Kidney (tissue), 14 donors: ENCODE results near the gene VDAC2. TPM values are rescaled to one million over a fixed set of nuclear protein-coding genes. Genes with fewer than 3 reads are reported as not detected.
A peak's percentile ranks its signal among the peaks of the same experiment; 100 is the strongest.

ENCODE experiments used
- DNase-seq, 5 donors: peaks; one replicate each; pipeline ENCODE4 v3.0.0-alpha.2; 2013 to 2020
- FAIRE-seq: peaks from 2 replicates; lab custom pipeline; 2012; peaks lifted over from hg19 to GRCh38; lab: Jason Lieb, UNC
- H3K27ac ChIP-seq, 2 donors: one replicate each; pipeline ENCODE4 v1.7.0; 2013; ENCODE audit warnings: low read depth in 2 of 2, low read length in 2 of 2, inconsistent platforms in 1 of 2
- H3K27me3 ChIP-seq: one replicate; pipeline ENCODE4 v1.7.1; 2013; ENCODE audit warnings: low read length, inconsistent platforms; ENCODE audit not compliant: control insufficient read depth, insufficient read depth
- H3K36me3 ChIP-seq, 3 donors: one replicate each; pipeline versions ENCODE4 v1.7.0 to v1.7.1; 2013; ENCODE audit warnings: low read length in 3 of 3, control low read depth in 1 of 3, inconsistent platforms in 1 of 3; ENCODE audit not compliant: insufficient read depth in 3 of 3, control insufficient read depth in 2 of 3
- H3K4me1 ChIP-seq, 3 donors: one replicate each; pipeline versions ENCODE4 v1.7.0 to v1.7.1; 2013; ENCODE audit warnings: low read length in 3 of 3, inconsistent platforms in 1 of 3, low read depth in 1 of 3; ENCODE audit not compliant: control insufficient read depth in 2 of 3, insufficient read depth in 2 of 3
- H3K4me3 ChIP-seq, 3 donors: one replicate each; pipeline versions ENCODE4 v1.7.0 to v1.8.1; 2013; ENCODE audit warnings: low read length in 3 of 3, control low read depth in 1 of 3, inconsistent platforms in 1 of 3
- H3K9ac ChIP-seq, 3 donors: one replicate each; pipeline versions ENCODE4 v1.7.0 to v1.7.1; 2013; ENCODE audit warnings: low read length in 3 of 3, control low read depth in 1 of 3, inconsistent platforms in 1 of 3
- H3K9me3 ChIP-seq, 3 donors: one replicate each; pipeline versions ENCODE4 v1.7.0 to v1.7.1; 2013; ENCODE audit warnings: low read length in 3 of 3, control low read depth in 1 of 3, inconsistent platforms in 1 of 3; ENCODE audit not compliant: control insufficient read depth in 2 of 3, insufficient read depth in 1 of 3
- intact Hi-C: fragments of 100-400 bp; cut with DNase I; formaldehyde crosslinking; loops from one replicate; pipeline ENCODE4 v1.11.1; 2022
- polyA plus RNA-seq: library from polyadenylated mRNA; stranded (reverse); fragments of 350-450 nt; fragmentation: Illumina TruSeq; extraction: RNeasy Lipid Tissue Mini Kit (QIAGEN cat#74804); gene quantifications from one replicate; pipeline ENCODE4 v1.2.3, GENCODE V29; 2014; ENCODE audit warnings: low read depth, low replicate concordance; ENCODE audit not compliant: insufficient read depth
- total RNA-seq: library from RNA; stranded (reverse); fragmentation: NEBNext Ultra II Directional; extraction: Animal tissue kit (Norgen Biotek cat#: 25700); gene quantifications from one replicate; pipeline ENCODE4 v1.2.1, GENCODE V29; 2021
- TF ChIP-seq, protein P1 (sequence below): IDR thresholded peaks from 3 replicates; pipeline ENCODE4 v1.5.1; 2012; ENCODE audit warnings: mild to moderate bottlenecking, moderate library complexity, borderline replicate concordance; ENCODE audit not compliant: insufficient read depth; ENCODE audit errors: extremely low read depth
- donor health status: control.
- donor health status: control.
- donor health status: control.
- donor health status: control.
- donor health status: control.
- donor health status: DM: yes; HTN: yes; CAD: no.
- donor health status: Normal renal cell carcinoma (clear cell type).

Gene VDAC2
- total and polyA plus RNA-seq, 2 donors from 2014 or later = 128 to 211 TPM

DNA sequence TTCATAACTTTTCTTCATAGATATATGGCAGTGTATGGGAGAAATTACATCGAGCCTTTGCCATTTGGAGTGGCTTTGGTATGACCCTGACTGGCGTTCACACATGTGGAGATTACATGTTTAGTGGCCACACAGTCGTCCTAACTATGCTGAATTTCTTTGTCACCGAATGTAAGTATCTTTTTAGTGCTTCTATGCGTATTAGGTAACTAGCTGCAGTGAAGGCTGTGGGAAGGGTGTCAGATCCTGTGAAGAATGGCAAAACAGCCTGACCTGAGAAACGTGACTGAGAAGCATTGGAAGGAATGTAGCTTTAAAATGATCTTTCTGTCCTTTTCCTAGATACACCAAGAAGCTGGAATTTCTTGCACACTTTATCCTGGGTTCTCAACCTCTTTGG, 34.5 kb upstream of the VDAC2 start:
- intact Hi-C loops = no loop called here
- no peaks in the 10 kb centered on the region for H3K4me1 ChIP-seq
- H3K9ac ChIP-seq = no peak overlapping the region
- FAIRE-seq = no peak
- H3K27me3 ChIP-seq = no peaks in the 10 kb centered on the region
- no peak overlapping the region for H3K4me3 ChIP-seq
- no peaks in the 10 kb centered on the region for H3K9me3 ChIP-seq
- TF ChIP-seq, protein P1, sequence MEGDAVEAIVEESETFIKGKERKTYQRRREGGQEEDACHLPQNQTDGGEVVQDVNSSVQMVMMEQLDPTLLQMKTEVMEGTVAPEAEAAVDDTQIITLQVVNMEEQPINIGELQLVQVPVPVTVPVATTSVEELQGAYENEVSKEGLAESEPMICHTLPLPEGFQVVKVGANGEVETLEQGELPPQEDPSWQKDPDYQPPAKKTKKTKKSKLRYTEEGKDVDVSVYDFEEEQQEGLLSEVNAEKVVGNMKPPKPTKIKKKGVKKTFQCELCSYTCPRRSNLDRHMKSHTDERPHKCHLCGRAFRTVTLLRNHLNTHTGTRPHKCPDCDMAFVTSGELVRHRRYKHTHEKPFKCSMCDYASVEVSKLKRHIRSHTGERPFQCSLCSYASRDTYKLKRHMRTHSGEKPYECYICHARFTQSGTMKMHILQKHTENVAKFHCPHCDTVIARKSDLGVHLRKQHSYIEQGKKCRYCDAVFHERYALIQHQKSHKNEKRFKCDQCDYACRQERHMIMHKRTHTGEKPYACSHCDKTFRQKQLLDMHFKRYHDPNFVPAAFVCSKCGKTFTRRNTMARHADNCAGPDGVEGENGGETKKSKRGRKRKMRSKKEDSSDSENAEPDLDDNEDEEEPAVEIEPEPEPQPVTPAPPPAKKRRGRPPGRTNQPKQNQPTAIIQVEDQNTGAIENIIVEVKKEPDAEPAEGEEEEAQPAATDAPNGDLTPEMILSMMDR = no peak
- H3K27ac ChIP-seq = no peak overlapping the region
- no peak for DNase-seq
- peaks cover 2 to 6% (median 4%) of the 10 kb centered on the region in 3 donors for H3K36me3 ChIP-seq

DNA sequence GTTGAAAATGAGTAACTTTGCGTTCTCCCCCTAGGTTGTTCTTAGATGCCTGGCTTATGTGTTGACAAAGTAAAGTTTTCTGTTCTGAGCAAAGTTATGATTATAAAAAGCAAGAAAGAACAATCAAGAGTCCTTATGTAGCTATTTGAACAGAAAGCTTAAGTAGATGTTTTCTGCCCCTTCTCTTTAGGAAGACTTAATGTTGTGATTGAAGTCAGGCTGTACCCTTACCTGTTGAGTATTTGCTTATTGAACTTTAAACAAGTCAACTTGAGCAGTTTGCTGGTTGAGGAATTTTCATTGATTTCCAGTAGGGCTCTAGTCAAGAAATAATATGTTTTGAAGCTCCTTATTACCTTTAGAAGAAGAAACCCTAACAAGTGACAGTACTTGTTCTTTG, 33.9 kb upstream of the VDAC2 start:
- intact Hi-C loops = no loop called here
- Histone ChIP-seq H3K36me3 (peaks cover 2 to 6% (median 4%) of the 10 kb centered on the region in 3 donors), H3K27me3 (no peaks in the 10 kb centered on the region), H3K9ac (no peak overlapping the region), H3K27ac (no peak overlapping the region), H3K4me3 (no peak overlapping the region), H3K4me1 (no peaks in the 10 kb centered on the region), H3K9me3 (no peaks in the 10 kb centered on the region)
- TF ChIP-seq, protein P1 = no peak
- FAIRE-seq (no peak), DNase-seq (no peak)

DNA sequence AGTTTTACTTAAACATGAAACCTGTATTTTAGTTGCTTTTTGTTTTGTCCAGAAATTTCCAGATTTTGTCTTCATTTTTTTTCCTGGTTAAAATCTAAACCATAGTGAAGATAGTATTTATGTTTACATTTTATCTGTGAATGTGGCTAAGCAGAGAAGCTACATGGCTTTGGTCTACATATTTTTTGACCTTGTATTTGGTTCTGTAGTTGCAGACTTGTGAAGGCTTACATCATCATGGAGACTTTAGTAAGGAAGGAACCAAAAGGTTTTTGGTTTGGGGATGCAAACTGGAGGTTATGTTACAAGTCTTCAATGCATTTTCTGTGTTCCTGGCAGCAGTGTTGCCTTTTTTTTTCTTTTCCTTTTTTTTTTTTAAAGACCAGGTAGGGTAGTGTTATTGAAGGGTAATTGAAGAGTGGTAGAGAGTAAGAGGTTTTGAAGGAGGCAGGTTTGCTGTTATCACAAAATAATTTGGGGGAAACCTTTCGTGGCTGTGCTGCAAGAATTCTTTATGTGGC, 30.9 kb upstream of the VDAC2 start:
- DNase-seq = no peak
- Histone ChIP-seq H3K27me3 (no peaks in the 10 kb centered on the region), H3K4me3 (no peak overlapping the region), H3K27ac (no peak overlapping the region), H3K4me1 (no peaks in the 10 kb centered on the region), H3K9ac (no peak overlapping the region), H3K9me3 (no peaks in the 10 kb centered on the region), H3K36me3 (peaks cover 2 to 7% (median 6%) of the 10 kb centered on the region in 3 donors)
- TF ChIP-seq, protein P1 = no peak
- intact Hi-C loops = no loop called here
- no peak for FAIRE-seq

GRCh38 chr10:75180592-75180991, 30.0 kb upstream of the VDAC2 start:
- no peaks in the 10 kb centered on the region for H3K4me1 ChIP-seq
- no peak for FAIRE-seq
- TF ChIP-seq, protein P1 = no peak
- peak in 1 of 5 donors; percentile 26 for DNase-seq
- peaks cover 2 to 7% (median 6%) of the 10 kb centered on the region in 3 donors for H3K36me3 ChIP-seq
- H3K9me3 ChIP-seq = no peaks in the 10 kb centered on the region
- H3K27me3 ChIP-seq = no peaks in the 10 kb centered on the region
- intact Hi-C loops = no loop called here
- no peak overlapping the region for H3K9ac ChIP-seq
- no peak overlapping the region for H3K4me3 ChIP-seq
- H3K27ac ChIP-seq = no peak overlapping the region
